ENCODE data around the gene PACSIN3. TPM values are rescaled to one million over a fixed set of nuclear protein-coding genes. Genes with fewer than 3 reads are reported as not detected.

Gene PACSIN3
- total and polyA plus RNA-seq, 4 donors = 7.9 to 25.5 (median 22.0) TPM

GRCh38 chr11:47171061-47171838, 15.0 kb downstream of the PACSIN3 start:
- H3K27ac ChIP-seq (ENCODE audit: low read depth, low read length) = no peak overlapping the region
- H3K27me3 ChIP-seq (ENCODE audit: control insufficient read depth, insufficient read depth, low read length) = no peaks in the 10 kb centered on the region
- DNase-seq (ENCODE audit: low read depth in 4 of 6, low spot score in 6 of 6) = no peak
- no peak overlapping the region for H3K4me3 ChIP-seq (ENCODE audit: low read depth, low read length)
- H3K9me3 ChIP-seq (ENCODE audit: control insufficient read depth, insufficient read depth, low read length) = no peaks in the 10 kb centered on the region
- WGBS (ENCODE audit: insufficient coverage) = 95% methylated on average over 14 of the region's 16 CpGs
- peaks cover 14% of the 10 kb centered on the region for H3K4me1 ChIP-seq (ENCODE audit: control insufficient read depth, insufficient read depth, low read length)
- peaks cover 80% of the 10 kb centered on the region for H3K36me3 ChIP-seq (ENCODE audit: control insufficient read depth, insufficient read depth, low read length)

- no peak overlapping the region for H3K4me3 ChIP-seq (ENCODE audit: low read depth, low read length)
- H3K27ac ChIP-seq (ENCODE audit: low read depth, low read length) = no peak overlapping the region
- H3K4me1 ChIP-seq (ENCODE audit: control insufficient read depth, insufficient read depth, low read length) = peaks cover 15% of the 10 kb centered on the region
- H3K27me3 ChIP-seq (ENCODE audit: control insufficient read depth, insufficient read depth, low read length) = no peaks in the 10 kb centered on the region
- 89% methylated on average over 5 of the region's 5 CpGs for WGBS (ENCODE audit: insufficient coverage)
- H3K36me3 ChIP-seq (ENCODE audit: control insufficient read depth, insufficient read depth, low read length) = peaks cover 86% of the 10 kb centered on the region
- DNase-seq (ENCODE audit: low read depth in 4 of 6, low spot score in 6 of 6) = no peak
- H3K9me3 ChIP-seq (ENCODE audit: control insufficient read depth, insufficient read depth, low read length) = no peaks in the 10 kb centered on the region
Observed at GRCh38 chr11:47166368-47166767, 19.9 kb downstream of the PACSIN3 start.

- Histone ChIP-seq H3K36me3 (ENCODE audit: control insufficient read depth, insufficient read depth, low read length) (peaks cover 84% of the 10 kb centered on the region), H3K4me1 (ENCODE audit: control insufficient read depth, insufficient read depth, low read length) (peaks cover 23% of the 10 kb centered on the region), H3K9me3 (ENCODE audit: control insufficient read depth, insufficient read depth, low read length) (no peaks in the 10 kb centered on the region), H3K27ac (ENCODE audit: low read depth, low read length) (no peak overlapping the region), H3K4me3 (ENCODE audit: low read depth, low read length) (no peak overlapping the region), H3K27me3 (ENCODE audit: control insufficient read depth, insufficient read depth, low read length) (no peaks in the 10 kb centered on the region)
- 98% methylated on average over 8 of the region's 16 CpGs for WGBS (ENCODE audit: insufficient coverage)
- no peak for DNase-seq (ENCODE audit: low read depth in 4 of 6, low spot score in 6 of 6)
Observed at GRCh38 chr11:47165253-47165840, 20.9 kb downstream of the PACSIN3 start.

GRCh38 chr11:47164321-47164720, 21.9 kb downstream of the PACSIN3 start:
- Histone ChIP-seq H3K27me3 (ENCODE audit: control insufficient read depth, insufficient read depth, low read length) (no peaks in the 10 kb centered on the region), H3K27ac (ENCODE audit: low read depth, low read length) (no peak overlapping the region), H3K36me3 (ENCODE audit: control insufficient read depth, insufficient read depth, low read length) (peaks cover 84% of the 10 kb centered on the region), H3K4me1 (ENCODE audit: control insufficient read depth, insufficient read depth, low read length) (peaks cover 23% of the 10 kb centered on the region), H3K9me3 (ENCODE audit: control insufficient read depth, insufficient read depth, low read length) (no peaks in the 10 kb centered on the region), H3K4me3 (ENCODE audit: low read depth, low read length) (no peak overlapping the region)
- no peak for DNase-seq (ENCODE audit: low read depth in 4 of 6, low spot score in 6 of 6)
- WGBS (ENCODE audit: insufficient coverage) = 56% methylated on average over 3 of the region's 4 CpGs

GRCh38 chr11:47163898-47164297, 22.3 kb downstream of the PACSIN3 start:
- 81% methylated on average over 15 of the region's 15 CpGs for WGBS (ENCODE audit: insufficient coverage)
- no peak overlapping the region for H3K27ac ChIP-seq (ENCODE audit: low read depth, low read length)

GRCh38 chr11:47163193-47163592, 23.0 kb downstream of the PACSIN3 start:
- H3K36me3 ChIP-seq (ENCODE audit: control insufficient read depth, insufficient read depth, low read length) = peaks cover 82% of the 10 kb centered on the region
- 41% methylated on average over 3 of the region's 3 CpGs for WGBS (ENCODE audit: insufficient coverage)
- H3K9me3 ChIP-seq (ENCODE audit: control insufficient read depth, insufficient read depth, low read length) = no peaks in the 10 kb centered on the region
- H3K4me3 ChIP-seq (ENCODE audit: low read depth, low read length) = no peak overlapping the region
- H3K27ac ChIP-seq (ENCODE audit: low read depth, low read length) = no peak overlapping the region
- no peaks in the 10 kb centered on the region for H3K27me3 ChIP-seq (ENCODE audit: control insufficient read depth, insufficient read depth, low read length)
- peak in 2 of 6 donors; percentile 70 to 72 for DNase-seq (ENCODE audit: low read depth in 4 of 6, low spot score in 6 of 6)
- peaks cover 23% of the 10 kb centered on the region for H3K4me1 ChIP-seq (ENCODE audit: control insufficient read depth, insufficient read depth, low read length)

More at GRCh38 chr11:47163898-47164297, 22.3 kb downstream of the PACSIN3 start:
- Histone ChIP-seq H3K4me1 (ENCODE audit: control insufficient read depth, insufficient read depth, low read length) (peaks cover 23% of the 10 kb centered on the region), H3K36me3 (ENCODE audit: control insufficient read depth, insufficient read depth, low read length) (peaks cover 84% of the 10 kb centered on the region), H3K27me3 (ENCODE audit: control insufficient read depth, insufficient read depth, low read length) (no peaks in the 10 kb centered on the region), H3K4me3 (ENCODE audit: low read depth, low read length) (no peak overlapping the region), H3K9me3 (ENCODE audit: control insufficient read depth, insufficient read depth, low read length) (no peaks in the 10 kb centered on the region)
- DNase-seq (ENCODE audit: low read depth in 4 of 6, low spot score in 6 of 6) = no peak

- DNase-seq (ENCODE audit: low read depth in 4 of 6, low spot score in 6 of 6) = no peak
- H3K27me3 ChIP-seq (ENCODE audit: control insufficient read depth, insufficient read depth, low read length) = no peaks in the 10 kb centered on the region
- H3K36me3 ChIP-seq (ENCODE audit: control insufficient read depth, insufficient read depth, low read length) = peaks cover 85% of the 10 kb centered on the region
- no peaks in the 10 kb centered on the region for H3K9me3 ChIP-seq (ENCODE audit: control insufficient read depth, insufficient read depth, low read length)
- 65% methylated on average over 5 of the region's 5 CpGs for WGBS (ENCODE audit: insufficient coverage)
- H3K4me3 ChIP-seq (ENCODE audit: low read depth, low read length) = no peak overlapping the region
- H3K27ac ChIP-seq (ENCODE audit: low read depth, low read length) = no peak overlapping the region
- H3K4me1 ChIP-seq (ENCODE audit: control insufficient read depth, insufficient read depth, low read length) = peaks cover 23% of the 10 kb centered on the region
Observed at GRCh38 chr11:47162426-47162825, 23.8 kb downstream of the PACSIN3 start.

- H3K27ac ChIP-seq (ENCODE audit: low read depth, low read length) = no peak overlapping the region
- WGBS (ENCODE audit: insufficient coverage) = 63% methylated on average over 2 of the region's 9 CpGs
Observed at GRCh38 chr11:47161890-47162289, 24.3 kb downstream of the PACSIN3 start.

GRCh38 chr11:47161134-47161854, 24.9 kb downstream of the PACSIN3 start:
- Histone ChIP-seq H3K27ac (ENCODE audit: low read depth, low read length) (no peak overlapping the region), H3K4me3 (ENCODE audit: low read depth, low read length) (no peak overlapping the region)

More at GRCh38 chr11:47161890-47162289, 24.3 kb downstream of the PACSIN3 start:
- peaks cover 23% of the 10 kb centered on the region for H3K4me1 ChIP-seq (ENCODE audit: control insufficient read depth, insufficient read depth, low read length)
- no peaks in the 10 kb centered on the region for H3K27me3 ChIP-seq (ENCODE audit: control insufficient read depth, insufficient read depth, low read length)
- no peaks in the 10 kb centered on the region for H3K9me3 ChIP-seq (ENCODE audit: control insufficient read depth, insufficient read depth, low read length)
- DNase-seq (ENCODE audit: low read depth in 4 of 6, low spot score in 6 of 6) = no peak
- H3K4me3 ChIP-seq (ENCODE audit: low read depth, low read length) = no peak overlapping the region
- H3K36me3 ChIP-seq (ENCODE audit: control insufficient read depth, insufficient read depth, low read length) = peaks cover 86% of the 10 kb centered on the region

More at GRCh38 chr11:47161134-47161854, 24.9 kb downstream of the PACSIN3 start:
- H3K9me3 ChIP-seq (ENCODE audit: control insufficient read depth, insufficient read depth, low read length) = no peaks in the 10 kb centered on the region
- peaks cover 84% of the 10 kb centered on the region for H3K36me3 ChIP-seq (ENCODE audit: control insufficient read depth, insufficient read depth, low read length)
- no peaks in the 10 kb centered on the region for H3K27me3 ChIP-seq (ENCODE audit: control insufficient read depth, insufficient read depth, low read length)
- WGBS (ENCODE audit: insufficient coverage) = 46% methylated on average over 14 of the region's 14 CpGs
- peaks cover 23% of the 10 kb centered on the region for H3K4me1 ChIP-seq (ENCODE audit: control insufficient read depth, insufficient read depth, low read length)
- DNase-seq (ENCODE audit: low read depth in 4 of 6, low spot score in 6 of 6) = peak in 2 of 6 donors; percentile 82 to 85
